GM23338 (cell line): ENCODE results near the gene METTL26. TPM values are rescaled to one million over a fixed set of nuclear protein-coding genes. Genes with fewer than 3 reads are reported as not detected.

Experiments
- ATAC-seq: fragments of 200-7000 bp; cut with Tn5 transposase; 3 replicates; pipeline ENCODE4 v1.9.1; 2020
- DNase-seq: peaks from one replicate; pipeline ENCODE4 v3.0.0-alpha.2; 2015; ENCODE audit warnings: low spot score
- H2AFZ ChIP-seq: fragments of 200-600 bp; sonication (generic); 2 replicates; pipeline ENCODE4 v1.8.0; 2016; ENCODE audit warnings: antibody characterized with exemption, mild to moderate bottlenecking, moderate library complexity
- H3F3A ChIP-seq: fragments of 200-600 bp; sonication (generic); replicated peaks from 2 replicates; pipeline ENCODE4 v1.8.0; 2017; ENCODE audit warnings: antibody characterized with exemption, mixed run types, low read depth
- H3K27ac ChIP-seq: fragments of 200-600 bp; sonication (generic); 2 replicates; pipeline ENCODE4 v1.6.1; 2016; ENCODE audit warnings: low read depth
- H3K27me3 ChIP-seq: fragments of 200-600 bp; sonication (generic); 2 replicates; pipeline ENCODE4 v1.8.0; 2016; ENCODE audit warnings: mild to moderate bottlenecking, mixed run types, moderate library complexity; ENCODE audit not compliant: insufficient read depth
- H3K36me3 ChIP-seq: fragments of 200-600 bp; sonication (generic); 2 replicates; pipeline ENCODE4 v1.8.0; 2016; ENCODE audit warnings: mild to moderate bottlenecking; ENCODE audit not compliant: insufficient read depth
- H3K4me1 ChIP-seq: fragments of 200-600 bp; sonication (generic); 2 replicates; pipeline ENCODE4 v1.8.0; 2016; ENCODE audit warnings: mild to moderate bottlenecking, moderate library complexity; ENCODE audit not compliant: insufficient read depth
- H3K4me2 ChIP-seq: fragments of 200-600 bp; sonication (generic); 2 replicates; pipeline ENCODE4 v1.7.1; 2017; ENCODE audit warnings: mixed run types
- H3K4me3 ChIP-seq: fragments of 200-600 bp; sonication (generic); 2 replicates; pipeline ENCODE4 v1.6.1; 2016; ENCODE audit warnings: mixed run types
- H3K79me2 ChIP-seq: fragments of 200-600 bp; sonication (generic); replicated peaks from 2 replicates; pipeline ENCODE4 v1.8.0; 2017; ENCODE audit warnings: mild to moderate bottlenecking; ENCODE audit not compliant: insufficient read depth
- H3K9me2 ChIP-seq: fragments of 200-600 bp; sonication (generic); 2 replicates; pipeline ENCODE4 v1.8.0; 2017; ENCODE audit not compliant: insufficient read depth
- H4K20me1 ChIP-seq: fragments of 200-600 bp; sonication (generic); replicated peaks from 2 replicates; pipeline ENCODE4 v1.8.0; 2017; ENCODE audit warnings: mild to moderate bottlenecking; ENCODE audit not compliant: insufficient read depth
- H3K27ac Mint-ChIP-seq: 2 replicates; pipeline ENCODE4 v1.8.0; 2020; ENCODE audit warnings: inconsistent platforms, mild to moderate bottlenecking, moderate library complexity, mixed read lengths
- H3K27me3 Mint-ChIP-seq: 3 replicates; pipeline ENCODE4 v1.8.0; 2022; ENCODE audit warnings: low read depth, mild to moderate bottlenecking, moderate library complexity, mixed read lengths, inconsistent platforms; ENCODE audit not compliant: insufficient read depth, poor library complexity
- H3K36me3 Mint-ChIP-seq: 3 replicates; pipeline ENCODE4 v1.8.0; 2021; ENCODE audit warnings: low read depth, mild to moderate bottlenecking, inconsistent platforms, moderate library complexity, mixed read lengths
- H3K4me1 Mint-ChIP-seq: 3 replicates; pipeline ENCODE4 v1.8.0; 2020; ENCODE audit warnings: mild to moderate bottlenecking, inconsistent platforms, mixed read lengths
- H3K4me3 Mint-ChIP-seq: 3 replicates; pipeline ENCODE4 v1.8.0; 2021; ENCODE audit warnings: moderate library complexity, mild to moderate bottlenecking, inconsistent platforms, mixed read lengths
- H3K9me3 Mint-ChIP-seq: 3 replicates; pipeline ENCODE4 v1.8.0; 2020; ENCODE audit warnings: moderate library complexity, mild to moderate bottlenecking, inconsistent platforms, mixed read lengths
- CREB1 ChIP-seq: fragments of 250-450 bp; sonication (Bioruptor Pico); IDR thresholded peaks from 2 replicates; pipeline ENCODE4 v1.5.0; 2020; ENCODE audit warnings: low read depth, mild to moderate bottlenecking, moderate library complexity
- EZH2 ChIP-seq: fragments of 200-600 bp; sonication (generic); IDR thresholded peaks from one replicate; pipeline ENCODE4 v1.8.0; 2017; ENCODE audit warnings: antibody characterized with exemption, mild to moderate bottlenecking, low read depth; ENCODE audit not compliant: unreplicated experiment
- EZH2phosphoT487 ChIP-seq: fragments of 200-600 bp; sonication (generic); IDR thresholded peaks from one replicate; pipeline ENCODE4 v1.8.1; 2018; ENCODE audit warnings: antibody characterized with exemption; ENCODE audit not compliant: unreplicated experiment
- JUNB ChIP-seq: IDR thresholded peaks from one replicate; pipeline ENCODE4 v1.6.1; 2016; ENCODE audit warnings: antibody characterized with exemption; ENCODE audit not compliant: unreplicated experiment
- NANOG ChIP-seq: IDR thresholded peaks from 2 replicates; pipeline ENCODE4 v1.6.1; 2016; ENCODE audit warnings: antibody characterized with exemption, borderline replicate concordance
- STAT1 ChIP-seq: IDR thresholded peaks from one replicate; pipeline ENCODE4 v1.6.1; 2016; ENCODE audit warnings: antibody characterized with exemption; ENCODE audit not compliant: unreplicated experiment
- ZNF114 ChIP-seq: fragments of 250-450 bp; sonication (Bioruptor Pico); IDR thresholded peaks from 2 replicates; pipeline ENCODE4 v1.5.0; 2020; ENCODE audit warnings: mild to moderate bottlenecking, moderate library complexity
- ZNF331 ChIP-seq: fragments of 250-450 bp; sonication (Bioruptor Pico); IDR thresholded peaks from 2 replicates; pipeline ENCODE4 v1.5.0; 2020; ENCODE audit warnings: low read depth, mild to moderate bottlenecking, moderate library complexity
- polyA plus RNA-seq: library from polyadenylated mRNA; unstranded; fragments of >200 nt; fragmentation: Nextera tagmentation; extraction: Ambion mirVana; gene quantifications from 2 replicates; pipeline ENCODE4 v1.2.1, GENCODE V29; 2016
- total RNA-seq: library from RNA; depleted of rRNA; stranded (reverse); fragments of >200 nt; shearing (Covaris generic); gene quantifications from 2 replicates; pipeline ENCODE4 v1.2.3, GENCODE V29; 2014
- TF ChIP-seq, protein P1 (sequence below): IDR thresholded peaks from one replicate; pipeline ENCODE4 v1.6.1; 2018; ENCODE audit warnings: antibody characterized with exemption; ENCODE audit not compliant: unreplicated experiment
- TF ChIP-seq, protein P2 (sequence below), 2 experiments: fragments of 200-600 bp in 1 of 2; sonication (generic) in 1 of 2; conservative IDR thresholded peaks; 2 replicates each; pipeline versions ENCODE4 v1.5.1 to v1.6.1; 2016 to 2017; ENCODE audit warnings: antibody characterized with exemption in 2 of 2, low read depth in 2 of 2, mild to moderate bottlenecking in 2 of 2, moderate library complexity in 1 of 2
- TF ChIP-seq, protein P3 (sequence below): IDR thresholded peaks from 2 replicates; pipeline ENCODE4 v1.6.1; 2016; ENCODE audit warnings: antibody characterized with exemption

Gene METTL26
- total and polyA plus RNA-seq, 2 experiments from 2014 or later = 153 to 223 TPM

DNA sequence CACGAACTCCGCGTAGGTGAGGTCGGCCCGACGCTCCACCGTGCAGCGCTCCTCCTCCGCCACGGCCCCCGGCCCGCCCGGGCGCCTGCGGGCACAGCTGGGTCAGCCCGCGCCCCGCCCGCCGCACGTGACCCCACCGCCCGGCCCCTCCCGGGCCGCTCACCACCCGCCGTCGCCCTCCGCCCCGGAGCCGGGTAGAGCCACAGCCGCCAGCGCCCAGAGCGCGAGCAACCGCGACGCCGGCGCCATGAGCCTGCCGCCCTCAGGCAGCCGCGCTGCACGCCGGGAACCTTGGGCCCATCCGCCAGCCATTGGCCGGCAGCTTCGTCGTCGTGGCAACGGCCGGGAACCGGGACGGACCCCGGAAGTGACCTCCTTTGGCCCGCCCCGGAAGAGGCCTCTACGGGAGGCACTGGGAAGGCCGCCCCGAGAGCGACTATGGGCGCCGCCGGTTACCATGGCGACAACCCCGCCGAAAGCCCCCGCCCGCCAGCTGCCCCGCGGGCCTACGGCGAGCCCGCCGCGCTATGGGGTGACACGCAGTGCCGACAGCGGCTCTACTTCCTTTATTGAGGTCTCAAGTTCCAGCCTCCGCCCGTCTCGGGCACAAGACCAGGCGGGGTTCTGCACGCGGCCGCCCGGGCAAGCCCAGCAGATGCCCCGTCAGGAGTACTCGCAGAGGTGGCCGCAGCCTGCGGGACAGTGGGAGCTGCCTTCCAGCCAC is 48.1 kb upstream of the METTL26 start, which contains the start of gene JMJD8 (continued):
- TF ChIP-seq, protein P1, sequence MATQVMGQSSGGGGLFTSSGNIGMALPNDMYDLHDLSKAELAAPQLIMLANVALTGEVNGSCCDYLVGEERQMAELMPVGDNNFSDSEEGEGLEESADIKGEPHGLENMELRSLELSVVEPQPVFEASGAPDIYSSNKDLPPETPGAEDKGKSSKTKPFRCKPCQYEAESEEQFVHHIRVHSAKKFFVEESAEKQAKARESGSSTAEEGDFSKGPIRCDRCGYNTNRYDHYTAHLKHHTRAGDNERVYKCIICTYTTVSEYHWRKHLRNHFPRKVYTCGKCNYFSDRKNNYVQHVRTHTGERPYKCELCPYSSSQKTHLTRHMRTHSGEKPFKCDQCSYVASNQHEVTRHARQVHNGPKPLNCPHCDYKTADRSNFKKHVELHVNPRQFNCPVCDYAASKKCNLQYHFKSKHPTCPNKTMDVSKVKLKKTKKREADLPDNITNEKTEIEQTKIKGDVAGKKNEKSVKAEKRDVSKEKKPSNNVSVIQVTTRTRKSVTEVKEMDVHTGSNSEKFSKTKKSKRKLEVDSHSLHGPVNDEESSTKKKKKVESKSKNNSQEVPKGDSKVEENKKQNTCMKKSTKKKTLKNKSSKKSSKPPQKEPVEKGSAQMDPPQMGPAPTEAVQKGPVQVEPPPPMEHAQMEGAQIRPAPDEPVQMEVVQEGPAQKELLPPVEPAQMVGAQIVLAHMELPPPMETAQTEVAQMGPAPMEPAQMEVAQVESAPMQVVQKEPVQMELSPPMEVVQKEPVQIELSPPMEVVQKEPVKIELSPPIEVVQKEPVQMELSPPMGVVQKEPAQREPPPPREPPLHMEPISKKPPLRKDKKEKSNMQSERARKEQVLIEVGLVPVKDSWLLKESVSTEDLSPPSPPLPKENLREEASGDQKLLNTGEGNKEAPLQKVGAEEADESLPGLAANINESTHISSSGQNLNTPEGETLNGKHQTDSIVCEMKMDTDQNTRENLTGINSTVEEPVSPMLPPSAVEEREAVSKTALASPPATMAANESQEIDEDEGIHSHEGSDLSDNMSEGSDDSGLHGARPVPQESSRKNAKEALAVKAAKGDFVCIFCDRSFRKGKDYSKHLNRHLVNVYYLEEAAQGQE = no peak
- TF ChIP-seq STAT1 (no peak), CREB1 (peak; percentile 89), EZH2phosphoT487 (no peak), NANOG (no peak), EZH2 (no peak), JUNB (no peak)
- TF ChIP-seq, protein P2, sequence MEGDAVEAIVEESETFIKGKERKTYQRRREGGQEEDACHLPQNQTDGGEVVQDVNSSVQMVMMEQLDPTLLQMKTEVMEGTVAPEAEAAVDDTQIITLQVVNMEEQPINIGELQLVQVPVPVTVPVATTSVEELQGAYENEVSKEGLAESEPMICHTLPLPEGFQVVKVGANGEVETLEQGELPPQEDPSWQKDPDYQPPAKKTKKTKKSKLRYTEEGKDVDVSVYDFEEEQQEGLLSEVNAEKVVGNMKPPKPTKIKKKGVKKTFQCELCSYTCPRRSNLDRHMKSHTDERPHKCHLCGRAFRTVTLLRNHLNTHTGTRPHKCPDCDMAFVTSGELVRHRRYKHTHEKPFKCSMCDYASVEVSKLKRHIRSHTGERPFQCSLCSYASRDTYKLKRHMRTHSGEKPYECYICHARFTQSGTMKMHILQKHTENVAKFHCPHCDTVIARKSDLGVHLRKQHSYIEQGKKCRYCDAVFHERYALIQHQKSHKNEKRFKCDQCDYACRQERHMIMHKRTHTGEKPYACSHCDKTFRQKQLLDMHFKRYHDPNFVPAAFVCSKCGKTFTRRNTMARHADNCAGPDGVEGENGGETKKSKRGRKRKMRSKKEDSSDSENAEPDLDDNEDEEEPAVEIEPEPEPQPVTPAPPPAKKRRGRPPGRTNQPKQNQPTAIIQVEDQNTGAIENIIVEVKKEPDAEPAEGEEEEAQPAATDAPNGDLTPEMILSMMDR (conservative IDR thresholded peaks at IDR 0.05; ENCODE audit: low read depth in 2 of 2) = no peak
- TF ChIP-seq, protein P3, sequence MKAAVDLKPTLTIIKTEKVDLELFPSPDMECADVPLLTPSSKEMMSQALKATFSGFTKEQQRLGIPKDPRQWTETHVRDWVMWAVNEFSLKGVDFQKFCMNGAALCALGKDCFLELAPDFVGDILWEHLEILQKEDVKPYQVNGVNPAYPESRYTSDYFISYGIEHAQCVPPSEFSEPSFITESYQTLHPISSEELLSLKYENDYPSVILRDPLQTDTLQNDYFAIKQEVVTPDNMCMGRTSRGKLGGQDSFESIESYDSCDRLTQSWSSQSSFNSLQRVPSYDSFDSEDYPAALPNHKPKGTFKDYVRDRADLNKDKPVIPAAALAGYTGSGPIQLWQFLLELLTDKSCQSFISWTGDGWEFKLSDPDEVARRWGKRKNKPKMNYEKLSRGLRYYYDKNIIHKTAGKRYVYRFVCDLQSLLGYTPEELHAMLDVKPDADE = 0 out of 2 replicates have a peak, but pooled peaks have one; percentile 48

DNA sequence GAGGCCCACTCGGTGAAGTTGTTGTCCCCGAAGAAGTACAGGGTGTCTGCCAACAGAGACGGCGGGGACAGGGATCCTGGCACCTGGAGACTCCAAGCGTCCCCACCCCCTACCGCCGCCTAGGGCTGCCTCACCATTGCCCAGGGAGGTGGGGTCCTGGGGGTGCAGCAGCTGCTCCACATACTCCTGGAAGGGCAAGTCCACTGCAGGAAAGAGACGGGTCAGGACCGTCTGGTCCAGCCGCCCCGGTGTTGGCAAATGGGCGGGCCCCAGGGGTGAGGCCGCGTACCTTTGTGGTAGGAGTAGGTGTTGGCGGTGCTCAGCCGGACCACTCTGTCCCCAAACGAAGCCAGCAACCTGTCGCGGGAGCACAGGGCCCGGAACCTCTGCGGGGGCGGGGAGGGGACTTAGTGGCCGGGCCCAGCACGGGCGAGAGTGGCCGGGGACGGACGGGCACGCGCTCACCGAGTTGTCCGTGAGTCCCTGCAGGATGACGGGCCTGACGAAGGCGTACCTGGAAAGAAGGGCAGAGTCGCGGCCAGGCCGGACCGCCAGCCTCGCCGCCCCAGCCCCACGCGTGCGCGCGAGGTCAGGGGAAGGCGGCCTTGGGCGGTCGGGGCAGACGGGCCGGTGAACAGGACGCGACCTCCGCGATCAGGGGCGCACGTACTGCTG is 47.4 kb upstream of the METTL26 start:
- H3K27me3 Mint-ChIP-seq = peaks cover 23% of the 10 kb centered on the region
- H3K9me2 ChIP-seq = no peaks in the 10 kb centered on the region
- DNase-seq (no peak), ATAC-seq (no peak)
- H3K36me3 Mint-ChIP-seq = peaks cover 34% of the 10 kb centered on the region
- H3K36me3 ChIP-seq = no peaks in the 10 kb centered on the region; the same call in 1 of the 2 replicates
- H3K4me2 ChIP-seq = peak overlapping the region; percentile 84
- peaks cover 20% of the 10 kb centered on the region for H3K4me1 Mint-ChIP-seq
- peak overlapping the region; percentile 59; the same call in 1 of the 2 replicates for H3K27ac ChIP-seq
- no peaks in the 10 kb centered on the region for H3K27me3 ChIP-seq
- H3K4me3 Mint-ChIP-seq = peak overlapping the region; percentile 84
- peaks cover 9% of the 10 kb centered on the region; the same call in 1 of the 2 replicates for H3K79me2 ChIP-seq
- peaks cover 24% of the 10 kb centered on the region for H3F3A ChIP-seq
- no peaks in the 10 kb centered on the region; the same call in 1 of the 3 replicates for H3K9me3 Mint-ChIP-seq
- peaks cover 14% of the 10 kb centered on the region; the same call in 1 of the 2 replicates for H4K20me1 ChIP-seq
- peak overlapping the region; percentile 72 for H3K4me3 ChIP-seq
- H3K27ac Mint-ChIP-seq = 0 out of 2 replicates have a peak overlapping the region, but pooled peaks have one; percentile 23
- H2AFZ ChIP-seq = no peak overlapping the region
- peaks cover 5% of the 10 kb centered on the region; the same call in 1 of the 2 replicates for H3K4me1 ChIP-seq
- TF ChIP-seq ZNF331 (CRISPR knock-in tag) = no peak
- TF ChIP-seq CREB1 = no peak
- TF ChIP-seq EZH2 = no peak
- TF ChIP-seq, protein P3 = no peak
- TF ChIP-seq JUNB = no peak
- no peak for TF ChIP-seq ZNF114
- TF ChIP-seq NANOG = no peak
